Kidney (tissue), 14 donors: ENCODE data around the gene EID3. TPM values are rescaled to one million over a fixed set of nuclear protein-coding genes. Genes with fewer than 3 reads are reported as not detected.

Experiments used
- DNase-seq, 5 donors: peaks; one replicate each; pipeline ENCODE4 v3.0.0-alpha.2; 2013 to 2020
- FAIRE-seq: peaks from 2 replicates; lab custom pipeline; 2012; peaks lifted over from hg19 to GRCh38; lab: Jason Lieb, UNC
- H3K27ac ChIP-seq, 2 donors: one replicate each; pipeline ENCODE4 v1.7.0; 2013; ENCODE audit warnings: low read depth in 2 of 2, low read length in 2 of 2, inconsistent platforms in 1 of 2
- H3K27me3 ChIP-seq: one replicate; pipeline ENCODE4 v1.7.1; 2013; ENCODE audit warnings: low read length, inconsistent platforms; ENCODE audit not compliant: control insufficient read depth, insufficient read depth
- H3K36me3 ChIP-seq, 3 donors: one replicate each; pipeline versions ENCODE4 v1.7.0 to v1.7.1; 2013; ENCODE audit warnings: low read length in 3 of 3, control low read depth in 1 of 3, inconsistent platforms in 1 of 3; ENCODE audit not compliant: insufficient read depth in 3 of 3, control insufficient read depth in 2 of 3
- H3K4me1 ChIP-seq, 3 donors: one replicate each; pipeline versions ENCODE4 v1.7.0 to v1.7.1; 2013; ENCODE audit warnings: low read length in 3 of 3, inconsistent platforms in 1 of 3, low read depth in 1 of 3; ENCODE audit not compliant: control insufficient read depth in 2 of 3, insufficient read depth in 2 of 3
- H3K4me3 ChIP-seq, 3 donors: one replicate each; pipeline versions ENCODE4 v1.7.0 to v1.8.1; 2013; ENCODE audit warnings: low read length in 3 of 3, control low read depth in 1 of 3, inconsistent platforms in 1 of 3
- H3K9ac ChIP-seq, 3 donors: one replicate each; pipeline versions ENCODE4 v1.7.0 to v1.7.1; 2013; ENCODE audit warnings: low read length in 3 of 3, control low read depth in 1 of 3, inconsistent platforms in 1 of 3
- H3K9me3 ChIP-seq, 3 donors: one replicate each; pipeline versions ENCODE4 v1.7.0 to v1.7.1; 2013; ENCODE audit warnings: low read length in 3 of 3, control low read depth in 1 of 3, inconsistent platforms in 1 of 3; ENCODE audit not compliant: control insufficient read depth in 2 of 3, insufficient read depth in 1 of 3
- CTCF ChIP-seq: IDR thresholded peaks from 3 replicates; pipeline ENCODE4 v1.5.1; 2012; ENCODE audit warnings: mild to moderate bottlenecking, moderate library complexity, borderline replicate concordance; ENCODE audit not compliant: insufficient read depth; ENCODE audit errors: extremely low read depth
- intact Hi-C: fragments of 100-400 bp; cut with DNase I; formaldehyde crosslinking; loops from one replicate; pipeline ENCODE4 v1.11.1; 2022
- polyA plus RNA-seq: library from polyadenylated mRNA; stranded (reverse); fragments of 350-450 nt; fragmentation: Illumina TruSeq; extraction: RNeasy Lipid Tissue Mini Kit (QIAGEN cat#74804); gene quantifications from one replicate; pipeline ENCODE4 v1.2.3, GENCODE V29; 2014; ENCODE audit warnings: low read depth, low replicate concordance; ENCODE audit not compliant: insufficient read depth
- total RNA-seq: library from RNA; stranded (reverse); fragmentation: NEBNext Ultra II Directional; extraction: Animal tissue kit (Norgen Biotek cat#: 25700); gene quantifications from one replicate; pipeline ENCODE4 v1.2.1, GENCODE V29; 2021
- donor health status: control.
- donor health status: control.
- donor health status: control.
- donor health status: control.
- donor health status: control.
- donor health status: DM: yes; HTN: yes; CAD: no.
- donor health status: Normal renal cell carcinoma (clear cell type).

EID3 gene
- total and polyA plus RNA-seq, 2 donors from 2014 or later, result 0.90 to 5.0 TPM

- Histone ChIP-seq H3K36me3 (peaks cover 2 to 10% (median 8%) of the 10 kb centered on the region in 3 donors), H3K27me3 (no peaks in the 10 kb centered on the region), H3K27ac (no peak overlapping the region), H3K4me1 (no peaks in the 10 kb centered on the region), H3K4me3 (no peak overlapping the region), H3K9me3 (no peaks in the 10 kb centered on the region), H3K9ac (no peak overlapping the region)
- no peak for TF ChIP-seq CTCF
- DNase-seq, result no peak
- intact Hi-C loops, result no loop called here
- no peak for FAIRE-seq
Observed at GRCh38 chr12:104334581-104334980, 31.0 kb downstream of the EID3 start.

- H3K36me3 ChIP-seq, result peaks cover 2 to 22% (median 15%) of the 10 kb centered on the region in 3 donors
- H3K9me3 ChIP-seq, result no peaks in the 10 kb centered on the region
- no peaks in the 10 kb centered on the region for H3K4me1 ChIP-seq
- H3K9ac ChIP-seq, result no peak overlapping the region
- intact Hi-C loops, result no loop called here
- H3K27me3 ChIP-seq, result no peaks in the 10 kb centered on the region
- no peak for DNase-seq
- FAIRE-seq, result no peak
- H3K4me3 ChIP-seq, result no peak overlapping the region
- no peak for TF ChIP-seq CTCF
- no peak overlapping the region for H3K27ac ChIP-seq
Observed at GRCh38 chr12:104336115-104336514, 32.6 kb downstream of the EID3 start.

GRCh38 chr12:104337030-104337558 lies 33.6 kb downstream of the EID3 start:
- peaks cover 2 to 23% (median 15%) of the 10 kb centered on the region in 3 donors for H3K36me3 ChIP-seq
- FAIRE-seq, result no peak

More at GRCh38 chr12:104337030-104337558, 33.6 kb downstream of the EID3 start:
- intact Hi-C loops, result no loop called here
- Histone ChIP-seq H3K27ac (no peak overlapping the region), H3K27me3 (no peaks in the 10 kb centered on the region), H3K4me1 (no peaks in the 10 kb centered on the region), H3K4me3 (no peak overlapping the region), H3K9me3 (no peaks in the 10 kb centered on the region), H3K9ac (no peak overlapping the region)
- no peak for TF ChIP-seq CTCF
- no peak for DNase-seq
